DND-41 (cell line): ENCODE results near the gene CTSH.

Experiments used
- ATAC-seq: fragments of 200-7000 bp; cut with Tn5 transposase; 3 replicates; pipeline ENCODE4 v1.9.1; 2021; ENCODE audit warnings: low read depth; ENCODE audit not compliant: insufficient read depth
- DNase-seq: peaks from one replicate; pipeline ENCODE4 v3.0.0-alpha.2; 2020
- H2AFZ ChIP-seq: 2 replicates; pipeline ENCODE4 v1.6.0; 2012; ENCODE audit warnings: low read depth, low read length
- H3K27ac ChIP-seq: 2 replicates; pipeline ENCODE4 v1.5.1; 2012; ENCODE audit warnings: low read length, inconsistent platforms
- H3K27me3 ChIP-seq: fragments of 200-600 bp; sonication (generic); 2 replicates; pipeline ENCODE4 v1.6.0; 2012; ENCODE audit warnings: low read length, mild to moderate bottlenecking, inconsistent platforms; ENCODE audit not compliant: insufficient read depth, poor library complexity
- H3K36me3 ChIP-seq: 2 replicates; pipeline ENCODE4 v1.5.1; 2012; ENCODE audit warnings: low read length, inconsistent platforms; ENCODE audit not compliant: insufficient read depth
- H3K4me1 ChIP-seq: 2 replicates; pipeline ENCODE4 v1.5.1; 2012; ENCODE audit warnings: mild to moderate bottlenecking, low read length; ENCODE audit not compliant: insufficient read depth
- H3K4me2 ChIP-seq: 2 replicates; pipeline ENCODE4 v1.6.0; 2012; ENCODE audit warnings: mild to moderate bottlenecking, moderate library complexity, low read length, inconsistent platforms; ENCODE audit not compliant: insufficient read depth
- H3K4me3 ChIP-seq, 2 experiments: fragments of 200-600 bp in 1 of 2; shearing (Covaris generic) in 1 of 2; 2 replicates each; pipeline ENCODE4 v1.5.1; 2012 to 2016; ENCODE audit warnings: inconsistent platforms in 2 of 2, low read length in 2 of 2, mild to moderate bottlenecking in 2 of 2, low read depth in 1 of 2, moderate library complexity in 1 of 2
- H3K79me2 ChIP-seq: 2 replicates; pipeline ENCODE4 v1.6.0; 2012; ENCODE audit warnings: low read length, inconsistent platforms; ENCODE audit not compliant: insufficient read depth
- H3K9ac ChIP-seq: 2 replicates; pipeline ENCODE4 v1.6.0; 2012; ENCODE audit warnings: low read depth, mild to moderate bottlenecking, inconsistent platforms, low read length, moderate library complexity
- H3K9me3 ChIP-seq: 2 replicates; pipeline ENCODE4 v1.5.1; 2012; ENCODE audit warnings: low read length, moderate library complexity, mild to moderate bottlenecking, inconsistent platforms; ENCODE audit not compliant: insufficient read depth, severe bottlenecking
- H4K20me1 ChIP-seq: 2 replicates; pipeline ENCODE4 v1.6.0; 2012; ENCODE audit warnings: low read length; ENCODE audit not compliant: insufficient read depth
- CTCF ChIP-seq: IDR thresholded peaks from 2 replicates; pipeline ENCODE4 v1.5.1; 2012; ENCODE audit warnings: borderline replicate concordance, low read length, moderate library complexity, mild to moderate bottlenecking; ENCODE audit not compliant: poor library complexity, severe bottlenecking; ENCODE audit errors: extremely low read depth
- EZH2 ChIP-seq: IDR thresholded peaks from 3 replicates; pipeline ENCODE4 v1.6.1; 2012; ENCODE audit warnings: borderline replicate concordance, low read depth, mild to moderate bottlenecking, moderate library complexity, low read length, inconsistent platforms; ENCODE audit not compliant: severe bottlenecking

Gene CTSH

GRCh38 chr15:78895471-78895870 is 49.4 kb downstream of the CTSH start:
- H2AFZ ChIP-seq, result no peak overlapping the region

GRCh38 chr15:78893538-78893937 is 51.3 kb downstream of the CTSH start:
- H4K20me1 ChIP-seq, result peaks cover 26% of the 10 kb centered on the region

More at GRCh38 chr15:78895471-78895870, 49.4 kb downstream of the CTSH start:
- no peak overlapping the region for H3K27ac ChIP-seq
- H3K4me2 ChIP-seq, result no peak overlapping the region
- no peaks in the 10 kb centered on the region for H3K27me3 ChIP-seq
- H3K4me3 ChIP-seq, result no peak overlapping the region
- H3K4me1 ChIP-seq, result no peaks in the 10 kb centered on the region
- TF ChIP-seq CTCF, result no peak
- no peak for TF ChIP-seq EZH2
- no peak overlapping the region for H3K9ac ChIP-seq
- H3K79me2 ChIP-seq, result peaks cover 63% of the 10 kb centered on the region
- ATAC-seq, result no peak
- H3K36me3 ChIP-seq, result peaks cover 98% of the 10 kb centered on the region
- no peak for DNase-seq
- no peaks in the 10 kb centered on the region for H3K9me3 ChIP-seq
- H4K20me1 ChIP-seq, result peaks cover 20% of the 10 kb centered on the region

GRCh38 chr15:78889000-78889399 is 55.8 kb downstream of the CTSH start:
- Histone ChIP-seq H4K20me1 (peaks cover 51% of the 10 kb centered on the region), H3K79me2 (peaks cover 92% of the 10 kb centered on the region), H3K36me3 (peaks cover 95% of the 10 kb centered on the region)

More at GRCh38 chr15:78893538-78893937, 51.3 kb downstream of the CTSH start:
- no peaks in the 10 kb centered on the region for H3K4me1 ChIP-seq
- H3K4me2 ChIP-seq, result no peak overlapping the region
- peaks cover 76% of the 10 kb centered on the region for H3K79me2 ChIP-seq
- H3K27ac ChIP-seq, result no peak overlapping the region
- TF ChIP-seq CTCF, result no peak
- TF ChIP-seq EZH2, result no peak
- H3K36me3 ChIP-seq, result peaks cover 95% of the 10 kb centered on the region
- no peak overlapping the region for H2AFZ ChIP-seq
- no peak overlapping the region for H3K4me3 ChIP-seq
- no peak for ATAC-seq
- H3K27me3 ChIP-seq, result no peaks in the 10 kb centered on the region
- H3K9ac ChIP-seq, result no peak overlapping the region
- no peaks in the 10 kb centered on the region for H3K9me3 ChIP-seq
- no peak for DNase-seq

More at GRCh38 chr15:78889000-78889399, 55.8 kb downstream of the CTSH start:
- no peak overlapping the region for H3K4me2 ChIP-seq
- no peak overlapping the region for H3K27ac ChIP-seq
- no peaks in the 10 kb centered on the region for H3K4me1 ChIP-seq
- no peak for DNase-seq
- no peak for ATAC-seq
- H2AFZ ChIP-seq, result no peak overlapping the region
- no peaks in the 10 kb centered on the region for H3K9me3 ChIP-seq
- H3K27me3 ChIP-seq, result no peaks in the 10 kb centered on the region
- no peak overlapping the region for H3K4me3 ChIP-seq
- TF ChIP-seq CTCF (no peak), EZH2 (no peak)
- H3K9ac ChIP-seq, result no peak overlapping the region
